ENCODE results near the gene ALDH1L2.

GRCh38 chr12:105036937-105037649, 47.2 kb downstream of the ALDH1L2 start:
- no peak for TF ChIP-seq CTCF (IDR thresholded peaks at IDR 0.05 in 8 of 11, conservative IDR thresholded peaks at IDR 0.05 in 3 of 11)
- TF ChIP-seq POLR2AphosphoS5 (IDR thresholded peaks at IDR 0.05) = no peak
- TF ChIP-seq POLR2A (IDR thresholded peaks at IDR 0.05) = no peak
